Endometrial microvascular endothelial cells (primary cell): ENCODE data around the gene DNASE2B. TPM values are rescaled to one million over a fixed set of nuclear protein-coding genes. Genes with fewer than 3 reads are reported as not detected.

Experiments
- in situ Hi-C: cut with HindIII; loops from 2 replicates; pipeline ENCODE4 v1.10.0; 2017; ENCODE audit warnings: low sequenced_read_pairs, low pct_unique_long_range_greater_than_20kb; ENCODE audit errors: inconsistent ontology term
- total RNA-seq: library from RNA; depleted of rRNA; stranded (reverse); fragments of >200 nt; gene quantifications from one replicate; pipeline ENCODE4 v1.2.3, GENCODE V29; 2015; ENCODE audit errors: inconsistent ontology term

The DNASE2B gene
- total RNA-seq, 1 donor from 2014 or later: not detected

DNA sequence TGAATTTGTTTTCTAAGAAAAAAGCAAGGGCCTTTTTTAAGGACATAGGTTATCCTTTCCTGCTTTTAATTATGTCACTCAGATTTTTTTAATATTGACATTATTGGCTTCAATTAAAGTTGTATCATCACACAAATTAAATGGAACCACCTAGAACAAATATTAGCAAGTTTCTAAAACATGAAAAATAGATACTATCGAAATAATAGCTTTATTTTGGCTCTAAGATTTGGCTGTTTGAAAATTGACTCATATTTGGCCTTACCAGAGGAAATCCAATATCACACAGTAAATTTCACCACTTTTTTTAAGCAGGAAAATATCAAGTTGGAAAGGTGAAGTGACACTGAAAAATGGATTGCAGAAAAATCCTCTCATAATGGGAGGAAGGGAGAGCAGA is 9.2 kb downstream of the DNASE2B start:
- in situ Hi-C loops: no loop called here

- in situ Hi-C loops: no loop called here
Measured at GRCh38 chr1:84407958-84408422, 9.7 kb downstream of the DNASE2B start.

DNA sequence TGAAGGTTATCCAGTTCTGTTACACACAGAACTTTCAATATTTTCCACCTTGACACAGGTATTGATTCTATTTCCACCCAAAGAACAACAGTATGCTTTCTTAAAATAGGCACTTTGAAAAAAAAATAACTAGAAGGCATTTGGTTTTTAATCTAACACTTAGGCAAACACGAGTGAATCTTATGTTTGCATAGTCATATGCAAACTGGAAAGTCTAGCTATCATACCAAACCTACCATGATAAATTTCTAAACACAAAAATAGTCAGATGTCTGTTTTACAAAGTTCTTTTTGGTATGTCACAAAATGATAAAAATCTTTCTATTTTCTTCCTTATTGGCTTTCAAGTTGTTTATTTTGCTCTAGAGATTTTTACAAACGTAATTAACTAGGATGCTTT is 11.6 kb downstream of the DNASE2B start:
- in situ Hi-C loops: no loop called here

- in situ Hi-C loops: no loop called here
Measured at GRCh38 chr1:84410328-84411095, 12.2 kb downstream of the DNASE2B start.

DNA sequence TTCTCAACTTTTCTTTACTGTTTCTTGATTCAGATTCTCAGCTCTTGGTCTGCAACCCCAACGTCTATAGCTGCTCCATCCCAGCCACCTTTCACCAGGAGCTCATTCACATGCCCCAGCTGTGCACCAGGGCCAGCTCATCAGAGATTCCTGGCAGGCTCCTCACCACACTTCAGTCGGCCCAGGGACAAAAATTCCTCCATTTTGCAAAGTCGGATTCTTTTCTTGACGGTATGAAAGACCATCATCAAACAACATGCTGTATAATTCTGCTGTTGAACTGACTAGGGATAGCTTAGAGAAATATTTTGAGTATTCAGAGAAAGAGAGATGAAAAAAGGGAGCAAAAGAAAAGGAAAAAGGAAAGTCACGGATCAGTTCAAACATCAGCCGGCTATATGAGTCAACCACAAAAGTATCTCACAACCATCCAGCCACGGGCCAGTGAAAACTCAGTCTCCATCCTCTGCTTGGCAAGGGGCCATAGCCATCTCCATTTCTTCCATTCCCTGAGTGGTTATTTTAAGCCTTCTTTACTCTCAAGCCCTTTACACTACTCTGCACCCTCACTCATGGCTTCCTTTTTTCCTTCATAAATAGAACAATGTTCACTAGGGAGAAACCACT is 14.1 kb downstream of the DNASE2B start:
- in situ Hi-C loops: no loop called here

- in situ Hi-C loops: no loop called here
Measured at GRCh38 chr1:84415396-84415795, 17.1 kb downstream of the DNASE2B start.

GRCh38 chr1:84422909-84423308 is 24.6 kb downstream of the DNASE2B start:
- in situ Hi-C loops: no loop called here

GRCh38 chr1:84424513-84425149 is 26.3 kb downstream of the DNASE2B start:
- in situ Hi-C loops: no loop called here

GRCh38 chr1:84425150-84425896 is 27.0 kb downstream of the DNASE2B start:
- in situ Hi-C loops: no loop called here

- in situ Hi-C loops: no loop called here
Measured at GRCh38 chr1:84426376-84426775, 28.1 kb downstream of the DNASE2B start.

GRCh38 chr1:84427250-84428188 is 29.2 kb downstream of the DNASE2B start:
- in situ Hi-C loops: no loop called here

- in situ Hi-C loops: no loop called here
Measured at GRCh38 chr1:84428235-84428634, 30.0 kb downstream of the DNASE2B start.

DNA sequence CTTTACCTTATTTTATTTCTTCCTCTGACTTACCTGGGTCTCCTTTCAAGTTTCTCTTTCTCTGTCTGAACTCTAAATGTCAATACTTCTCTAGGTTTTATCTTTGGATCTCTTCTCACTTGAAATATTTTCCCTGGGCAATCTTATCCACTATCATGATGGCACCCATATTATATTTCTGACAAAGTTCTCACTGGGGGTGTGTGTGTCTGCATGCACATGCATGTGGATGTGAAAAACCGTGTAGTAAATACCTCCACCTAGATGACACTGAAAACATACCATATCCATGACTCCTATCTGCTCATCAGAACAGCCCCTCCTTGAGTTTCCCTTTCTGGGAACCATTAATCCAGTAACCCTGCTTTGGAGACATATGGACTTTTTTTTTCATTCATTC is 30.9 kb downstream of the DNASE2B start:
- in situ Hi-C loops: no loop called here

DNA sequence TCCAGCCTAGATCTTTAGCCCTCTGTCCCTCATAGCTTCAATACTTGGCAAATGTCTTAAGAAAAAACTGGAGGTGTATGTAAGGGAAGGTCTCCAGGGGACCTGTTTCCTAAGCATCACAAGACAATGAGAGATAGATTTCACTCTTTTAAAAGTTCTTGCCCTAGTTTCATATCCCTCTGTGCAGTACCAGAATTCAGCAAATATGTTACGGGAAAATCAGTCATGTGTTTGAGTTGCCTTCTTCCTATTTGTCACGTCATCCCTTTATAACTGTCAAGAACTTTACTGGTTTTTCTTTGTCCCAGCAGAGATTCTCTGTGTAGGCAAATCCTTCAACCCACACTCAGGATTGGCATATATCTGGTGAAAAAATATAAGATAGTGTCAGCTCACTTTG is 32.3 kb downstream of the DNASE2B start:
- in situ Hi-C loops: no loop called here

DNA sequence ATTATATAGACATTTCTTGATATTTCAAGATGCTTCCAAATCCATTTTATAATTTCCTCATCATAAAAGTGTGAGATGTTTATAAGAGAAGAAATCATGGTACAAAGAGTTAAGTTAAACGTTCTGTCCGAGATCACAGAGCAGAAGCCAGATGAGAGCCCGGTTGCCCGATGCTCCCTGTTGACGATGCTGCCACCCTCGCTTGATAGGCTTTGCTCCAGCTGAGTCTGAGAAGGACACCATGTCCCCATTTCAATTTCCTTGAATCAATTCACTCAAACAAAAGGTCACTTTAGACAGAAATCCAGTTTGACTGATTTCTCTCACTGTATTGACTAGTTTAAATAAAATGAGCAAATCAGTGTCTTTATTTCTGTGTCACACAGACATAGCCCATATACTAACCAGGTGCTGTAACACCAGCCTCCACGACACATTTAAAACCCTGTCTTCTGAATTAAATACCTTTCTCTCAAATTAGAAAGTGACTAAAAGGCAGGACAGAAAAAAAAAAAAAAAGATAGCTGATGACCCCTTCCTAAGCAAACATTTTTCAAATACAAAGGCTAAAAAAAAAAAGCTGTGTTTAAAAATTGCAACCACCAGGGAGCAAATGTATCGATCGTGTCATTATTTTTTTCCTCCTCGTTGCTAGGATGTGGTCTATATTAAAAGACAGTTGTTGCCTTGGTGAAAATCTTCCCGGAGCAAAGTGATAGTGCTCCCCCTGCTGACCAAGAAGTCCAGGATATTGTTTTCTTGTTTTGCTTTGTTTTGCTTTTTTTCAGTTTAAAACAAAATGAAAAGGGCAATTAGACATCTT is 35.2 kb downstream of the DNASE2B start:
- in situ Hi-C loops: no loop called here

DNA sequence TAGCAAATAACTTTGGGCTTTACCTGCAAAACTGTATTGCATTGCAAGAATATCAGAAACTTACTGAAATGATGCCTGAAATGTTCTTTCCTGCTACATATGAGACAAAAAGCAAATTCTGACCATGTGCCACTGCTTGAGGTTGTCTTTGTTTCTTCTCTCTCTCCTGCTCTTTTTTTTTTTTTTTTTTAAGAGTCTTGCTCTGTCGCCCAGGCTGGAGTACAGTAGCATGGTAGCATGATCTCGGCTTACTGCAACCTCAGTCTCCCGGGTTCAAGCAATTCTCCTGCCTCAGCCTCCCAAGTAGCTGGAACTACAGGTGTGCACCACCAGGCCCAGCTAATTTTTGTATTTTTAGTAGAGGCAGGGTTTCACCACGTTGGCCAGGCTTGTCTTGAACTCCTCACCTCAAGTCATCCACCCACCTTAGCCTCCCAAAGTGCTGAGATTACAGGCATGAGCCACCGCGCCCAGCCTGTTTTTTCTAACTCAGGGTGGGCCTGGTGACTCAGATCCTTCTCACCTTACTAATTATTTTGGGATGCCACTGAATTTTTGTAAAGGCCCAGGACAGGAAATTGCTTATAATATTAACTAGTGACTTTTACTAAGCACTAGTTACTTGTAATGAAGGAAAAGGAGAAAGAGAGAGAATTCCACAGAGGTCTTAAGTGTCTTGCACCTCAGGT is 35.9 kb downstream of the DNASE2B start:
- in situ Hi-C loops: no loop called here
